Fibroblast of pulmonary artery (primary cell): ENCODE results near the gene ATXN7L1.
A peak's percentile ranks its signal among the peaks of the same experiment; 100 is the strongest.

ENCODE experiments used
- DNase-seq: peaks from one replicate; pipeline ENCODE4 v3.0.0-alpha.2; 2010; ENCODE audit warnings: low read depth
- H3K4me3 ChIP-seq: replicated peaks from 2 replicates; pipeline ENCODE4 v1.5.1; 2011; ENCODE audit warnings: low read depth, mild to moderate bottlenecking, control low read depth, low read length, moderate library complexity
- CTCF ChIP-seq: IDR thresholded peaks from 2 replicates; pipeline ENCODE4 v1.5.1; 2011; ENCODE audit warnings: mild to moderate bottlenecking, control low read depth, low read length, inconsistent platforms; ENCODE audit errors: missing control alignments

Gene ATXN7L1

GRCh38 chr7:105621617-105622016 is 254.8 kb downstream of the ATXN7L1 start:
- DNase-seq: peak; percentile 54
- TF ChIP-seq CTCF: no peak

GRCh38 chr7:105621176-105621575 is 255.2 kb downstream of the ATXN7L1 start:
- H3K4me3 ChIP-seq: no peak overlapping the region
- DNase-seq: no peak
- TF ChIP-seq CTCF: no peak

More at GRCh38 chr7:105621617-105622016, 254.8 kb downstream of the ATXN7L1 start:
- H3K4me3 ChIP-seq: no peak overlapping the region

GRCh38 chr7:105619590-105619989 is 256.8 kb downstream of the ATXN7L1 start:
- DNase-seq: no peak
- no peak for TF ChIP-seq CTCF
- no peak overlapping the region for H3K4me3 ChIP-seq

GRCh38 chr7:105618016-105618296 is 258.4 kb downstream of the ATXN7L1 start:
- no peak for DNase-seq
- no peak for TF ChIP-seq CTCF
- no peak overlapping the region for H3K4me3 ChIP-seq

- H3K4me3 ChIP-seq: no peak overlapping the region
- DNase-seq: no peak
- no peak for TF ChIP-seq CTCF
These were observed 259.0 kb downstream of the ATXN7L1 start for GRCh38 chr7:105617280-105618015.

- no peak for DNase-seq
- no peak overlapping the region for H3K4me3 ChIP-seq
- TF ChIP-seq CTCF: no peak
These were observed 262.0 kb downstream of the ATXN7L1 start for GRCh38 chr7:105614341-105614840.

GRCh38 chr7:105613611-105614330 is 262.6 kb downstream of the ATXN7L1 start:
- no peak overlapping the region for H3K4me3 ChIP-seq
- no peak for TF ChIP-seq CTCF
- DNase-seq: no peak
